Ishikawa (cell line): ENCODE data around the gene GABRB3.

Experiments used
- CEBPB ChIP-seq: IDR thresholded peaks from 2 replicates; pipeline ENCODE4 v1.6.1; 2012
- CREB1 ChIP-seq: IDR thresholded peaks from 2 replicates; pipeline ENCODE4 v1.6.1; 2012; ENCODE audit warnings: low read depth
- EGR1 ChIP-seq: IDR thresholded peaks from 2 replicates; pipeline ENCODE4 v1.6.1; 2012
- EP300 ChIP-seq: IDR thresholded peaks from 2 replicates; pipeline ENCODE4 v1.6.1; 2012; ENCODE audit warnings: borderline replicate concordance
- FOXM1 ChIP-seq: IDR thresholded peaks from 2 replicates; pipeline ENCODE4 v1.6.1; 2012; ENCODE audit warnings: low read depth, borderline replicate concordance
- NFIC ChIP-seq: IDR thresholded peaks from 2 replicates; pipeline ENCODE4 v1.6.1; 2012
- RAD21 ChIP-seq: IDR thresholded peaks from 2 replicates; pipeline ENCODE4 v1.6.1; 2012; ENCODE audit warnings: low read depth
- TAF1 ChIP-seq: IDR thresholded peaks from 2 replicates; pipeline ENCODE4 v1.6.1; 2012; ENCODE audit warnings: low read depth, mild to moderate bottlenecking
- TCF12 ChIP-seq: IDR thresholded peaks from 2 replicates; pipeline ENCODE4 v1.6.1; 2012; ENCODE audit warnings: low read depth
- TEAD4 ChIP-seq: IDR thresholded peaks from 2 replicates; pipeline ENCODE4 v1.6.1; 2012
- YY1 ChIP-seq: IDR thresholded peaks from 2 replicates; pipeline ENCODE4 v1.6.1; 2012; ENCODE audit warnings: low read depth
- ZBTB7A ChIP-seq: IDR thresholded peaks from 2 replicates; pipeline ENCODE4 v1.6.1; 2012; ENCODE audit warnings: low read depth
- TF ChIP-seq, protein P1 (sequence below): IDR thresholded peaks from 2 replicates; pipeline ENCODE4 v1.6.1; 2012
- TF ChIP-seq, protein P2 (sequence below): IDR thresholded peaks from 2 replicates; pipeline ENCODE4 v1.6.1; 2012
- TF ChIP-seq, protein P3 (sequence below): IDR thresholded peaks from 2 replicates; pipeline ENCODE4 v1.6.1; 2012; ENCODE audit warnings: low read depth, mild to moderate bottlenecking

GABRB3 gene

DNA sequence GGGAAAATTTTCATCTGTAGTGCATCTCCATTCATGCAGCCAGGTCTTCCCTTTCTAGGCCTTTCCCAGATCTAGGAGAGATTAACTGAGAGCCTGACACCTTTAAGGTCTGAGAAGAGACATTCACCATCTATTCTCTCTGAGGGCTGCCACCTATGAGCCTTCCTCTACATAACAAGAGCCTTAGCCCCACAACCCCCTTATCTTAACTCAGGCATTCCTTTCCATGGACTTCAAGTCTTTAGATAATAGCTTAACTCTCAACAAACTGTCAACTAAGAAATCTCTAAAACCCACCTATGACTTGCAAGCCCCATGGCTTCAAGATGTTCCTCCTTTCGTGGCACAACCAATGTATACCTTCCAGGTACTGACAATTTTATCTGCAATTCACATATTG lies 121.0 kb downstream of the GABRB3 start:
- no peak for TF ChIP-seq EGR1
- TF ChIP-seq FOXM1, result no peak
- TF ChIP-seq TAF1, result no peak
- no peak for TF ChIP-seq CREB1
- no peak for TF ChIP-seq ZBTB7A
- TF ChIP-seq EP300, result no peak
- TF ChIP-seq CEBPB, result no peak
- TF ChIP-seq TEAD4, result no peak
- TF ChIP-seq TCF12, result no peak
- no peak for TF ChIP-seq NFIC
- TF ChIP-seq RAD21, result no peak
- TF ChIP-seq YY1, result no peak
- TF ChIP-seq, protein P1, sequence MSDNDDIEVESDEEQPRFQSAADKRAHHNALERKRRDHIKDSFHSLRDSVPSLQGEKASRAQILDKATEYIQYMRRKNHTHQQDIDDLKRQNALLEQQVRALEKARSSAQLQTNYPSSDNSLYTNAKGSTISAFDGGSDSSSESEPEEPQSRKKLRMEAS, result no peak
- TF ChIP-seq, protein P2, sequence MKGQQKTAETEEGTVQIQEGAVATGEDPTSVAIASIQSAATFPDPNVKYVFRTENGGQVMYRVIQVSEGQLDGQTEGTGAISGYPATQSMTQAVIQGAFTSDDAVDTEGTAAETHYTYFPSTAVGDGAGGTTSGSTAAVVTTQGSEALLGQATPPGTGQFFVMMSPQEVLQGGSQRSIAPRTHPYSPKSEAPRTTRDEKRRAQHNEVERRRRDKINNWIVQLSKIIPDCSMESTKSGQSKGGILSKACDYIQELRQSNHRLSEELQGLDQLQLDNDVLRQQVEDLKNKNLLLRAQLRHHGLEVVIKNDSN, result no peak
- TF ChIP-seq, protein P3, sequence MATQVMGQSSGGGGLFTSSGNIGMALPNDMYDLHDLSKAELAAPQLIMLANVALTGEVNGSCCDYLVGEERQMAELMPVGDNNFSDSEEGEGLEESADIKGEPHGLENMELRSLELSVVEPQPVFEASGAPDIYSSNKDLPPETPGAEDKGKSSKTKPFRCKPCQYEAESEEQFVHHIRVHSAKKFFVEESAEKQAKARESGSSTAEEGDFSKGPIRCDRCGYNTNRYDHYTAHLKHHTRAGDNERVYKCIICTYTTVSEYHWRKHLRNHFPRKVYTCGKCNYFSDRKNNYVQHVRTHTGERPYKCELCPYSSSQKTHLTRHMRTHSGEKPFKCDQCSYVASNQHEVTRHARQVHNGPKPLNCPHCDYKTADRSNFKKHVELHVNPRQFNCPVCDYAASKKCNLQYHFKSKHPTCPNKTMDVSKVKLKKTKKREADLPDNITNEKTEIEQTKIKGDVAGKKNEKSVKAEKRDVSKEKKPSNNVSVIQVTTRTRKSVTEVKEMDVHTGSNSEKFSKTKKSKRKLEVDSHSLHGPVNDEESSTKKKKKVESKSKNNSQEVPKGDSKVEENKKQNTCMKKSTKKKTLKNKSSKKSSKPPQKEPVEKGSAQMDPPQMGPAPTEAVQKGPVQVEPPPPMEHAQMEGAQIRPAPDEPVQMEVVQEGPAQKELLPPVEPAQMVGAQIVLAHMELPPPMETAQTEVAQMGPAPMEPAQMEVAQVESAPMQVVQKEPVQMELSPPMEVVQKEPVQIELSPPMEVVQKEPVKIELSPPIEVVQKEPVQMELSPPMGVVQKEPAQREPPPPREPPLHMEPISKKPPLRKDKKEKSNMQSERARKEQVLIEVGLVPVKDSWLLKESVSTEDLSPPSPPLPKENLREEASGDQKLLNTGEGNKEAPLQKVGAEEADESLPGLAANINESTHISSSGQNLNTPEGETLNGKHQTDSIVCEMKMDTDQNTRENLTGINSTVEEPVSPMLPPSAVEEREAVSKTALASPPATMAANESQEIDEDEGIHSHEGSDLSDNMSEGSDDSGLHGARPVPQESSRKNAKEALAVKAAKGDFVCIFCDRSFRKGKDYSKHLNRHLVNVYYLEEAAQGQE, result no peak

DNA sequence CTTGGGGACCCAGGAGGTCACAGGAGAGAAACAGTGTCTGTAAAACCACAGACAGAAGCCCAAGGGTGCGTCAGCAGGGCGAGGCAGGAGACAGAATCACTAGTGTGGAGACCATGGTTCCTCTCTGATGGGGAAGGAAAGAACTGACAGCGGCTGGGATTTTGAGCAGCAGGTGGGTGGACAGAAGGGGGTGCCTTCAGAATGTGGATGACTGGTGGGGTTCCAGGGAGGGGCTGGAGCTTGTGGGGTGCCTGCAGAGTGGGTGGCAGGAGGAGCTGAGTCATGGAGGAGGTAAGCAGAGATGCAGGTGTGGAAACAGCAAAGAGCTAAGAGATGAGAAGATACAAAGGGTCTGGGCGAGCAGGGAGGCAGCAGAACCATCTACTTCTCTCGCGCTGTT lies 124.2 kb downstream of the GABRB3 start:
- TF ChIP-seq TCF12 (no peak), RAD21 (no peak), CEBPB (no peak), FOXM1 (no peak)
- TF ChIP-seq, protein P3, result no peak
- TF ChIP-seq, protein P2, result no peak

DNA sequence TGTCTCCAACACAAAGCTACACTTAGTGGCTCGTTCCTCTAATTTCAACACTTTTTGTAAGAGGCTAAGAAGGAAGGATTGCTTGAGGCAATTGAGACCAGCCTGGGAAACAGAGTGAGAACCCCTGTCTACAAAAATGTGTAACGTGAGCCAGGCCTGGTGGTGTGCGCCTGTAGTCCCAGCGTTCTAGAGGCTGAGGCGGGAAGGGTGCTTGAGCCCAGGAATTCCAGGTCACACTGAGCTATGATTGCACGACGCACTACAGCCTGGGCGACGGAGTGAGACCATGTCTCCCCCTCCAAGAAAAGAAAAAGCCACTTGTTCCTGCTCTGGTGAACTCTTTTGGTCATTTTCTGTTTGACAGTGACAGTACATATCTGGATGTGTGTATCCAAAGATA lies 127.9 kb downstream of the GABRB3 start:
- TF ChIP-seq, protein P2, result no peak
- TF ChIP-seq, protein P3, result no peak
- no peak for TF ChIP-seq CREB1

DNA sequence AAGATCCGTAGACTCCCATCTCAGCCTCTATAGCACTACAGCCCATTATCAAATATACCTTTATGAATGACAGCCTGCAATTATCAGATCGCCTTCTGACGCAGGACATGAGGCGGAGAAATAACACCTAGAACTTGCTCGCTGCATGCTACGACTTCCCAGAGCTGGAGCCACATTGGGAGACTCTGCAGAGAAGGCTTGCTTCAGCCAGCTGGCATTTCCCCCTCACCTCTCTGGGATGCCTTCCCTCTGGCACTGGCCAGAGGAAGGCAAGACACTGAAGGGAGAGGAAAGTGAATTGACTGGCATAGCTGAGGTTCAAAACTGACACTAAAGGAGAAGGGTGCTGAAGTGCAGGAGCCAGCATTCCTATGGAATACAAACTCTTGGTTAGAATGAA lies 131.7 kb downstream of the GABRB3 start:
- TF ChIP-seq TEAD4 (no peak), RAD21 (no peak), EGR1 (no peak), TCF12 (no peak), EP300 (no peak), CREB1 (no peak)
- TF ChIP-seq, protein P3, result no peak
